ENCODE results near the gene ADD1. TPM values are rescaled to one million over a fixed set of nuclear protein-coding genes. Genes with fewer than 3 reads are reported as not detected.
A peak's percentile ranks its signal among the peaks of the same experiment; 100 is the strongest.

The ADD1 gene
- total RNA-seq, 2 experiments from 2014 or later, result 252 to 255 TPM

GRCh38 chr4:2818351-2818939, 25.2 kb upstream of the ADD1 start:
- ATAC-seq, result no peak
- peaks cover 53% of the 10 kb centered on the region for H3K36me3 Mint-ChIP-seq (ENCODE audit: low read depth)

GRCh38 chr4:2819244-2820215, 24.1 kb upstream of the ADD1 start:
- Mint-ChIP-seq H3K4me1 (ENCODE audit: low read depth) (peaks cover 46% of the 10 kb centered on the region), H3K9me3 (ENCODE audit: insufficient read depth) (no peaks in the 10 kb centered on the region)

More at GRCh38 chr4:2818351-2818939, 25.2 kb upstream of the ADD1 start:
- Mint-ChIP-seq H3K27me3 (ENCODE audit: low read depth) (no peaks in the 10 kb centered on the region), H3K9me3 (ENCODE audit: insufficient read depth) (no peaks in the 10 kb centered on the region), H3K4me1 (ENCODE audit: low read depth) (peaks cover 57% of the 10 kb centered on the region), H3K27ac (no peak overlapping the region), H3K4me3 (peak overlapping the region; percentile 42)
- CTCF ChIA-PET, result interaction anchor here (0.8 to 1.6 kb wide), 3 partner anchors 9 to 55 kb away, joined by 3 to 4 read pairs (median 3); no protein-coding TSS in a partner anchor
- DNase-seq, result no peak
- POLR2A ChIA-PET, result interaction anchor here (0.7 kb wide), 1 partner anchor 117 kb away, joined by 3 read pairs; no protein-coding TSS in a partner anchor

GRCh38 chr4:2820216-2820982, 23.2 kb upstream of the ADD1 start:
- Mint-ChIP-seq H3K27me3 (ENCODE audit: low read depth) (no peaks in the 10 kb centered on the region), H3K9me3 (ENCODE audit: insufficient read depth) (no peaks in the 10 kb centered on the region), H3K27ac (peak overlapping the region; percentile 62), H3K4me3 (no peak overlapping the region), H3K4me1 (ENCODE audit: low read depth) (peaks cover 37% of the 10 kb centered on the region), H3K36me3 (ENCODE audit: low read depth) (peaks cover 53% of the 10 kb centered on the region)
- CTCF ChIA-PET, result no interaction called here
- POLR2A ChIA-PET, result no interaction called here
- ATAC-seq (no peak), DNase-seq (no peak)

More at GRCh38 chr4:2819244-2820215, 24.1 kb upstream of the ADD1 start:
- H3K27me3 Mint-ChIP-seq (ENCODE audit: low read depth), result no peaks in the 10 kb centered on the region
- ChIA-PET CTCF (interaction anchor here (0.8 to 1.6 kb wide), 2 partner anchors 52 to 56 kb away, joined by 3 read pairs; no protein-coding TSS in a partner anchor), POLR2A (interaction anchor here (0.7 kb wide), 1 partner anchor 116 kb away, joined by 3 read pairs; no protein-coding TSS in a partner anchor)
- ATAC-seq (no peak), DNase-seq (no peak)
- peak overlapping the region; percentile 57 for H3K4me3 Mint-ChIP-seq
- peaks cover 51% of the 10 kb centered on the region for H3K36me3 Mint-ChIP-seq (ENCODE audit: low read depth)
- peak overlapping the region; percentile 68 for H3K27ac Mint-ChIP-seq

GRCh38 chr4:2822461-2823300, 21.0 kb upstream of the ADD1 start:
- Mint-ChIP-seq H3K4me1 (ENCODE audit: low read depth) (peaks cover 16% of the 10 kb centered on the region), H3K9me3 (ENCODE audit: insufficient read depth) (no peaks in the 10 kb centered on the region), H3K36me3 (ENCODE audit: low read depth) (peaks cover 54% of the 10 kb centered on the region), H3K4me3 (no peak overlapping the region), H3K27me3 (ENCODE audit: low read depth) (no peaks in the 10 kb centered on the region), H3K27ac (no peak overlapping the region)
- POLR2A ChIA-PET, result interaction anchor here (0.6 kb wide), 1 partner anchor 131 kb away, joined by 3 read pairs; no protein-coding TSS in a partner anchor
- ATAC-seq (no peak), DNase-seq (no peak)
- CTCF ChIA-PET, result no interaction called here

- ChIA-PET POLR2A (no interaction called here), CTCF (no interaction called here)
- Mint-ChIP-seq H3K27ac (no peak overlapping the region), H3K36me3 (ENCODE audit: low read depth) (peaks cover 58% of the 10 kb centered on the region), H3K27me3 (ENCODE audit: low read depth) (no peaks in the 10 kb centered on the region), H3K9me3 (ENCODE audit: insufficient read depth) (no peaks in the 10 kb centered on the region), H3K4me1 (ENCODE audit: low read depth) (peaks cover 15% of the 10 kb centered on the region), H3K4me3 (no peak overlapping the region)
- DNase-seq (no peak), ATAC-seq (no peak)
These were observed 20.4 kb upstream of the ADD1 start for GRCh38 chr4:2823301-2823670.

GRCh38 chr4:2823671-2824328, 19.8 kb upstream of the ADD1 start:
- H3K27me3 Mint-ChIP-seq (ENCODE audit: low read depth), result no peaks in the 10 kb centered on the region
- ChIA-PET POLR2A (no interaction called here), CTCF (no interaction called here)
- H3K27ac Mint-ChIP-seq, result no peak overlapping the region
- DNase-seq (no peak), ATAC-seq (no peak)
- H3K36me3 Mint-ChIP-seq (ENCODE audit: low read depth), result peaks cover 63% of the 10 kb centered on the region
- H3K4me1 Mint-ChIP-seq (ENCODE audit: low read depth), result peaks cover 15% of the 10 kb centered on the region
- H3K4me3 Mint-ChIP-seq, result no peak overlapping the region
- no peaks in the 10 kb centered on the region for H3K9me3 Mint-ChIP-seq (ENCODE audit: insufficient read depth)

GRCh38 chr4:2824329-2824835, 19.3 kb upstream of the ADD1 start:
- no peak overlapping the region for H3K27ac Mint-ChIP-seq
- CTCF ChIA-PET, result no interaction called here
- no peak for DNase-seq
- no peak for ATAC-seq
- H3K36me3 Mint-ChIP-seq (ENCODE audit: low read depth), result peaks cover 65% of the 10 kb centered on the region
- POLR2A ChIA-PET, result no interaction called here
- H3K9me3 Mint-ChIP-seq (ENCODE audit: insufficient read depth), result no peaks in the 10 kb centered on the region
- H3K27me3 Mint-ChIP-seq (ENCODE audit: low read depth), result no peaks in the 10 kb centered on the region
- H3K4me1 Mint-ChIP-seq (ENCODE audit: low read depth), result peaks cover 10% of the 10 kb centered on the region
- no peak overlapping the region for H3K4me3 Mint-ChIP-seq

GRCh38 chr4:2824836-2825381, 18.7 kb upstream of the ADD1 start:
- ChIA-PET CTCF (no interaction called here), POLR2A (no interaction called here)
- H3K27me3 Mint-ChIP-seq (ENCODE audit: low read depth), result no peaks in the 10 kb centered on the region
- H3K9me3 Mint-ChIP-seq (ENCODE audit: insufficient read depth), result no peaks in the 10 kb centered on the region
- H3K27ac Mint-ChIP-seq, result no peak overlapping the region
- ATAC-seq (no peak), DNase-seq (no peak)
- H3K36me3 Mint-ChIP-seq (ENCODE audit: low read depth), result peaks cover 63% of the 10 kb centered on the region
- peaks cover 5% of the 10 kb centered on the region for H3K4me1 Mint-ChIP-seq (ENCODE audit: low read depth)
- H3K4me3 Mint-ChIP-seq, result no peak overlapping the region

- ATAC-seq (no peak), DNase-seq (no peak)
- Mint-ChIP-seq H3K27me3 (ENCODE audit: low read depth) (no peaks in the 10 kb centered on the region), H3K27ac (no peak overlapping the region), H3K36me3 (ENCODE audit: low read depth) (peaks cover 66% of the 10 kb centered on the region), H3K9me3 (ENCODE audit: insufficient read depth) (no peaks in the 10 kb centered on the region), H3K4me1 (ENCODE audit: low read depth) (no peaks in the 10 kb centered on the region), H3K4me3 (no peak overlapping the region)
- POLR2A ChIA-PET, result no interaction called here
- CTCF ChIA-PET, result no interaction called here
These were observed 17.9 kb upstream of the ADD1 start for GRCh38 chr4:2825740-2826139.

GRCh38 chr4:2827071-2827873, 16.4 kb upstream of the ADD1 start:
- no peak for ATAC-seq
- Mint-ChIP-seq H3K27ac (no peak overlapping the region), H3K36me3 (ENCODE audit: low read depth) (peaks cover 70% of the 10 kb centered on the region), H3K9me3 (ENCODE audit: insufficient read depth) (no peaks in the 10 kb centered on the region), H3K4me3 (no peak overlapping the region), H3K27me3 (ENCODE audit: low read depth) (no peaks in the 10 kb centered on the region), H3K4me1 (ENCODE audit: low read depth) (no peaks in the 10 kb centered on the region)
- ChIA-PET CTCF (no interaction called here), POLR2A (no interaction called here)
- no peak for DNase-seq
